ENCODE data around the gene WDR18. TPM values are rescaled to one million over a fixed set of nuclear protein-coding genes. Genes with fewer than 3 reads are reported as not detected.
A peak's percentile ranks its signal among the peaks of the same experiment; 100 is the strongest.

The WDR18 gene
- polyA plus RNA-seq, 3 donors: 48.4 to 63.9 (median 61.6) TPM

DNA sequence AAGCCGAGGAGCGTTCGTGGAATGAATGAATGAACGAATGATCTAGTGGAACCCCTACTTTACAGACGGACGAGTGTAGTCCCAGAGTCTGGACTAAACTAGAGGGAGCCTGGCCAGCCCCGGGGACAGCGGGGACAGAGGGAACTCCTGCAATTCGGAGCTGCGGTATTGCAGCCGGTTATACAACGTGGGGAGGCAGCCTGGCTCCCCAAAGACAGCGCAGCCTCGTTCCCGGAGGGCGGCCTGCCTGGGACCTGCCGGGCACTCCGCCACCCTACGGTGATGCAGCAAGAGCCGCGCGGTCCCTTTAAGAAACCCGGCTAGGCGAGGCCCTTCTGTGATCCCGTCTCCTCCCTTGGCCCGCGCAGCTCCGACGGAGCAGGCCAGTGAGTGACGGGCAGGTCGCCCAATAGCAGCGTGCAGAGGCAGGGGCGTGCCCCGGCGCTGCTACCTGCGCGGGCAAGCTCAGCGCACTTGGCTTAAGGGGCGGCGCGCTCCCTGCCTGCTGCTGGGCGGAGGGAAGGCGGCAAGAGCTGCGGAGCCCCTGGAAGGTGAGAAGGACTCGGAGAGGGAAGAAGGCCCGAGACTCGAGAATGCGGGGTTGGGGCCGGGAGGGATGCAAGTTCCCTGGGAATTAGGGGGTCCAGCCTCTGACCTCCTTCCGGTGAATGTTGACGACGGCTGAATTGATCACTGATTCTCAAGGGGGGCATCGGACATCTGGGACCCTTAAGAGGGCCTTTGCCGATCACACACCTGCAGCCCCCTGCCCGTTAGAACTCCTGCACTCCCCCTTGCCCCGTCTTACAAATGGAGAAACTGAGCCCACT is 55.7 kb downstream of the WDR18 start, which contains the start of gene ABCA7:
ABCA7 (plus strand) TSS at position 462 of the 830 bp plus-strand sequence. CDS start 1,255 bp downstream, outside the sequence.
- DNase-seq: peak; percentile 96

DNA sequence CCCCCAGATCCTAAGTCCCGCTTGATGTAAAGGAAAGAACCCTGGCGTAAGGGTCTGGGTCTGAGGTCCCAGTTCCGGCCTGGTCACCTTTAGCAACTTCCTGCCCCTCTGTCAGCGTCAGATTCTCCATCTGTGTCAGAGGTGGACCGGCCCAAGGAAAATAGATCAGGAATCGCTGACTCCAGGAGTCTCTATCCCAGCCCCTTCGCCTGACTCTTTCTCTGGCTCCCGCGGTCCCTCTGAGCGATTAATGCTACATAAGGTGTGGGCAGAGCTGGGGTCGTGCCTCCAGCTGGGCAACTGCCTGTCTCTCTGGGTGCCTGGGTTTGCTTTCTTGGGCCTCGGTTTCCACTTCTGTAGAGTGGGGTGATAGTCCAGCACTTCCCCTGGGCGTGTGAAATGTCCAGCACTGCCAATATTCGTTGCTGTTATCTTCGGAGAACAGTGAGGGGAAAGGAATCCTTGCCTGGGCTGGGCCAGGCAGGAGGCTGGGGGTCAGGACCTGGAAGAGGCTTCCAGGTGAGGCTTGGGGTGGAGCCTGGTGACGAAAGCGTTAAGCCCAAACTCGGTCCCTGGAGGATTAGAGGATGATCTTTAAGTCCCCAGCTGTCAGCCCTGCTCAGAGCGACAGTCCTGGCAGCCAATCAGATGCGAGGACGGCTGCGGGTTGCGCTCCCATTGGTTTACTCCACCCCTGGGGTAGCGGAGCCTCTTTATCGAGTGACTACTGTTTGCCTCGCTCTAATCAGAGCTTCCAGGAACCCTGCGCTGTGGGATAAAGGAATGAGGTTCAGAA is 56.5 kb downstream of the WDR18 start:
- DNase-seq: peak; percentile 86

DNA sequence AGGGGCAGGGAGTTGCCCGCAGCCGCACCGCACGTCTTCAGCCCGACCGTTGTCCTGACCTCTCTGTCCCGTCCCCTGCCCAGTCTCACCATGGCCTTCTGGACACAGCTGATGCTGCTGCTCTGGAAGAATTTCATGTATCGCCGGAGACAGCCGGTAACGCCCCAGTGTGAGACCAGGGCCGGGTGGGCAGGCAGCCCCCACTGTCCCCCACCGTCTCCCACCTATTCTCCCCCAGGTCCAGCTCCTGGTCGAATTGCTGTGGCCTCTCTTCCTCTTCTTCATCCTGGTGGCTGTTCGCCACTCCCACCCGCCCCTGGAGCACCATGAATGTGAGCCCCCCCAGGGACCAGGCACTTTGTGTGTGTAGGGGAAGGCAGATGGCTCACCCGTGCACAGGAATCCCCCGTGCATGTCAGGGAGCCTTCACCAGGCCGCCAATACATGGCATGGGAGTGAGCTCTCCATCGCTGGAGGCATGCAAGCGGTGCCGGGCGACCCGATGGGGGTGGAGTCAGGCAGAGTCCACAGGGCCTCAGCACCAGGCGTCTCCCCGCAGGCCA is 57.2 kb downstream of the WDR18 start:
- DNase-seq: no peak

DNA sequence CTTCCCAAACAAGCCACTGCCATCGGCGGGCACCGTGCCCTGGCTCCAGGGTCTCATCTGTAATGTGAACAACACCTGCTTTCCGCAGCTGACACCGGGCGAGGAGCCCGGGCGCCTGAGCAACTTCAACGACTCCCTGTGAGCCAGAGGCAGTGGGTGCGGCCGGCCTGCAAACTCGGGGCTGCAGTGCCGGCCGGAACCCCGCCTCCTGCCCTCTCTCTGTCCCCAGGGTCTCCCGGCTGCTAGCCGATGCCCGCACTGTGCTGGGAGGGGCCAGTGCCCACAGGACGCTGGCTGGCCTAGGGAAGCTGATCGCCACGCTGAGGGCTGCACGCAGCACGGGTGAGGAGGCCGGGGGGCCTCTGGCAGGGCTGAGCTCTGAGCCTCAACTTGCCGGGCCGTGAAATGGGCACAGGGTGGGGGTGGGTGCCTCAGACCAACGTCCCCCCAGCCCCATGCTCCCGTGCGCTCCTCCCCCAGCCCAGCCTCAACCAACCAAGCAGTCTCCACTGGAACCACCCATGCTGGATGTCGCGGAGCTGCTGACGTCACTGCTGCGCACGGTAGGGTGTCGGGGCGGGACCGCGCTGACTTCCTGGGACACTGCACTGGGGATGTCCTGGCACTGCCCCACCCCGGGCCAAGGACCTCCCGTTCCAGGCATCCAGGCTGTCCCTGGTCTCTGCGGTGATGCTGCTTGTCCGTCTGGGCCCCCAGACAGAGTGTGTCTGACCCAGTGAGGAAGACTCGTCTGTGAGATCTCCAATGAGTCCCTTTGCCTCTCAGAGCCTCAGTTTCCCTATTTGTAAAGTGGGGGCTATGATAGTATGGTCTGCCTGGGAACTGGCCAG is 57.9 kb downstream of the WDR18 start:
- no peak for DNase-seq

DNA sequence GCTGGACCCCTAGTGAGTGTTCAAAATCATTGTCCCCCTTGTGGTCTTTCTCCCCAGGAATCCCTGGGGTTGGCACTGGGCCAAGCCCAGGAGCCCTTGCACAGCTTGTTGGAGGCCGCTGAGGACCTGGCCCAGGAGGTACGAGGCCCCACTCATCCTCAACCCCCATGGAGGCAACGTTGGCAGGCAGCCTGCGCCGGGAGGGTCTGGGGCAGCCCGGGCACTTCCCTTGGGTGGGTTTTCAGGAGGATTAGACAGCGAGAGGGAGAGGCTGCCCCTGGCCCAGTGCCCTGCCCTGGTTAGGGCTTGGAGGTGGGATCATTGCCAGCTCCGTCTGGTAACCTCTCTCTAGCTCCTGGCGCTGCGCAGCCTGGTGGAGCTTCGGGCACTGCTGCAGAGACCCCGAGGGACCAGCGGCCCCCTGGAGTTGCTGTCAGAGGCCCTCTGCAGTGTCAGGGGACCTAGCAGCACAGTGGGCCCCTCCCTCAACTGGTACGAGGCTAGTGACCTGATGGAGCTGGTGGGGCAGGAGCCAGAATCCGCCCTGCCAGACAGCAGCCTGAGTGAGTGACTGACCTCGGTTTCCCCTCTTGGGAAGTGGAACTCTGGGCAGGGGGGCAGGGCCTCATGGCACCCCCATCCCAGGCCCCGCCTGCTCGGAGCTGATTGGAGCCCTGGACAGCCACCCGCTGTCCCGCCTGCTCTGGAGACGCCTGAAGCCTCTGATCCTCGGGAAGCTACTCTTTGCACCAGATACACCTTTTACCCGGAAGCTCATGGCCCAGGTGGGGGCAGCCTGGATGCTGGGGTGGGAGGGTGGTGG is 58.8 kb downstream of the WDR18 start:
- no peak for DNase-seq

Other genes with a start within 250 kb of the WDR18 start
- 10 to 100 TPM in 1 of 3 donors, 1 to 10 TPM in 2; 7.1 to 11.2 (median 7.5) TPM for gene MISP, start 233.2 kb upstream of the WDR18 start, polyA plus RNA-seq (ENCODE audit: insufficient read length in 3 of 3)
- 100 to 1,000 TPM; 400 to 450 (median 417) TPM for gene PTBP1, start 186.9 kb upstream of the WDR18 start, polyA plus RNA-seq (ENCODE audit: insufficient read length in 3 of 3)
- gene PLPPR3, start 162.4 kb upstream of the WDR18 start, polyA plus RNA-seq (ENCODE audit: insufficient read length in 3 of 3): 10 to 100 TPM; 11.2 to 25.9 (median 17.1) TPM
- 1 to 10 TPM; 1.0 to 3.4 (median 2.2) TPM for gene AZU1, start 156.5 kb upstream of the WDR18 start, polyA plus RNA-seq (ENCODE audit: insufficient read length in 3 of 3)
- 1 to 10 TPM; 1.2 to 2.0 (median 1.4) TPM for gene PRTN3, start 143.3 kb upstream of the WDR18 start, polyA plus RNA-seq (ENCODE audit: insufficient read length in 3 of 3)
- under 1 TPM; 0.25 to 0.51 (median 0.46) TPM for gene ELANE, start 132.0 kb upstream of the WDR18 start, polyA plus RNA-seq (ENCODE audit: insufficient read length in 3 of 3)
- gene CFD, start 124.7 kb upstream of the WDR18 start, polyA plus RNA-seq (ENCODE audit: insufficient read length in 3 of 3): 1 to 10 TPM; 3.9 to 4.4 (median 4.2) TPM
- gene MED16, start 91.2 kb upstream of the WDR18 start, polyA plus RNA-seq (ENCODE audit: insufficient read length in 3 of 3): 10 to 100 TPM; 60.6 to 71.4 (median 63.5) TPM
- not detected for gene RNU6-9, start 90.9 kb upstream of the WDR18 start, polyA plus RNA-seq (ENCODE audit: insufficient read length in 3 of 3)
- 10 to 100 TPM; 43.1 to 58.3 (median 51.9) TPM for gene R3HDM4, start 71.1 kb upstream of the WDR18 start, polyA plus RNA-seq (ENCODE audit: insufficient read length in 3 of 3)
- gene KISS1R, start 67.0 kb upstream of the WDR18 start, polyA plus RNA-seq (ENCODE audit: insufficient read length in 3 of 3): 1 to 10 TPM in 1 of 3 donors, under 1 TPM in 2; 0.94 to 1.3 (median 0.98) TPM
- 10 to 100 TPM; 25.3 to 38.8 (median 31.6) TPM for gene ARID3A, start 58.3 kb upstream of the WDR18 start, polyA plus RNA-seq (ENCODE audit: insufficient read length in 3 of 3)
- gene GRIN3B, start 16.1 kb downstream of the WDR18 start, polyA plus RNA-seq (ENCODE audit: insufficient read length in 3 of 3): 1 to 10 TPM in 1 of 3 donors, under 1 TPM in 2; 0.87 to 1.1 (median 0.91) TPM
- gene TMEM259, start 36.8 kb downstream of the WDR18 start, polyA plus RNA-seq (ENCODE audit: insufficient read length in 3 of 3): 100 to 1,000 TPM; 126 to 135 (median 134) TPM
- not detected for gene RNU6-2, start 37.2 kb downstream of the WDR18 start, polyA plus RNA-seq (ENCODE audit: insufficient read length in 3 of 3)
- 100 to 1,000 TPM; 171 to 183 (median 174) TPM for gene CNN2, start 42.3 kb downstream of the WDR18 start, polyA plus RNA-seq (ENCODE audit: insufficient read length in 3 of 3)
- gene ABCA7, start 55.8 kb downstream of the WDR18 start, polyA plus RNA-seq (ENCODE audit: insufficient read length in 3 of 3): 10 to 100 TPM in 1 of 3 donors, 1 to 10 TPM in 2; 8.9 to 11.6 (median 9.6) TPM
- 10 to 100 TPM in 2 of 3 donors, 1 to 10 TPM in 1; 10.0 to 14.9 (median 14.8) TPM for gene ARHGAP45, start 82.8 kb downstream of the WDR18 start, polyA plus RNA-seq (ENCODE audit: insufficient read length in 3 of 3)
- gene POLR2E, start 111.0 kb downstream of the WDR18 start, polyA plus RNA-seq (ENCODE audit: insufficient read length in 3 of 3): 100 to 1,000 TPM; 162 to 168 (median 165) TPM
- 100 to 1,000 TPM; 246 to 301 (median 294) TPM for gene GPX4, start 119.6 kb downstream of the WDR18 start, polyA plus RNA-seq (ENCODE audit: insufficient read length in 3 of 3)
- gene SBNO2, start 189.9 kb downstream of the WDR18 start, polyA plus RNA-seq (ENCODE audit: insufficient read length in 3 of 3): 10 to 100 TPM; 18.1 to 22.1 (median 20.2) TPM
- 10 to 100 TPM; 57.3 to 65.3 (median 60.8) TPM for gene STK11, start 221.4 kb downstream of the WDR18 start, polyA plus RNA-seq (ENCODE audit: insufficient read length in 3 of 3)